GM18907 (cell line): ENCODE results near the gene MICU1.
"Not testable (repeated sequence)": the region's sequence is repeated elsewhere in the genome, so short reads cannot be mapped to it uniquely, and the experiment has no call there.

ENCODE experiments used
- ATAC-seq: cut with Tn5 transposase; IDR thresholded peaks from one replicate; pipeline ENCODE4 v1.9.1; 2021; ENCODE audit warnings: mild to moderate bottlenecking, moderate library complexity; ENCODE audit not compliant: unreplicated experiment

Gene MICU1

DNA sequence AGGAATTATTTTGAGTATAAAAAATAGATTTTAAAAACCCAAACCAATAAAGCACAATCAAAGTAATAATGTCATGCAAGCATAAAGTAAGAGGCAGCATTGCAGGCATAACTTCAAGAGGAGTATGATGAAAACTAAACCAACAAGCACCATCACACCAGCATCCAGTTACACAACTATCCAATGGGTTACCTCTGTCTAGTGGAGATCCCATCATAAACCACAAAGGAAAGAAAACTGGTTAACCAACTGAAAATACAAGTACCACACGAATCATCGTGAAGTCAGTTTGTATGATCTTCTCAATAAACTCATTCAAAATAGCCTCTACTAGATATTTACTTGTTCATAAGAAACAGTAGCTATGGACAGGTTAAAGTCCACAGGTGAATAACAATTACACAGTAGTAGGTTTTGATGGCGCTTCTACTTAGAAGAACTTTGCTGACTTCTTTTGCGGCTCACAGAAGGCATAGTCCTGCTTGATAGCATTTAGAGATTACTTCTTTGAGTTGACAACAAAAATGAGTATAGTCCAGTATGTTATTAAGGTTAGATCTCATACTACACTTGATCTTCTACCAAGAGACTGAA is 116.6 kb downstream of the MICU1 start:
- no peak for ATAC-seq

DNA sequence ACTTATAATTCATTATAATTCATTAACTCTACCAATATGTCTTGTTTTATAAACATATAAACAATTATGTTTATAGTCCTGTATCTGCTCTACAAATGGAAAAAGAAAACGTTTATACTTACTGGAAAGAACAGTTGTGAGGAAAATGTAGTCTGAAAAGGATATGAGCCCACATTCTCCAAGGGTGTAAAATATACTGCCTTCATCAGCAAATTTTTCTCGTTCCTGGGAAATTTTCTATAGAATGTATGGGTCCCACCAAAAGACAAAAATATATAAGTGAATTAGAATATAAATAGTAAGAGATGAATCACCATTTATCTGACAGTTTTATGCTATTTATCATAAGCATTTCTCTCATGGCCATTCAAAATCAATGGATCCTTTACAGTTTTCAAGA is 117.8 kb downstream of the MICU1 start:
- no peak for ATAC-seq

DNA sequence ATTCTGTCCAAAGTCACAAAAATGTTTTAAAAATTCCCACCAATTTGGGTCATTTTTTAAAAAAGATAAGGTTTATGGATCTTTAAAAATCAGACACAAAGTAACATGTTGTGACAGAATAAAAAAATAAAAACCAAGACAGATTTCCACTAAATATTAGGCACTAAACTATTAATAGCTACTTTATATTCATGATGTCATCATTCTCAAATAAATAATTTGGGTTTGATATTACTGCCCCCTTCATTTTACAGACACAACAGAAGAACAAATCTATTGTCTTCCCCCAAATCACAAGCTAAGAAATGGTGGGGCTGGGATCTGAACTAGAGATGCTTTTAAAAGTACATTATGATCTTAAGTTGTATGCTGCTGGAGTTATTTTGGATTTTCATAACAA is 119.4 kb downstream of the MICU1 start:
- ATAC-seq: no peak

DNA sequence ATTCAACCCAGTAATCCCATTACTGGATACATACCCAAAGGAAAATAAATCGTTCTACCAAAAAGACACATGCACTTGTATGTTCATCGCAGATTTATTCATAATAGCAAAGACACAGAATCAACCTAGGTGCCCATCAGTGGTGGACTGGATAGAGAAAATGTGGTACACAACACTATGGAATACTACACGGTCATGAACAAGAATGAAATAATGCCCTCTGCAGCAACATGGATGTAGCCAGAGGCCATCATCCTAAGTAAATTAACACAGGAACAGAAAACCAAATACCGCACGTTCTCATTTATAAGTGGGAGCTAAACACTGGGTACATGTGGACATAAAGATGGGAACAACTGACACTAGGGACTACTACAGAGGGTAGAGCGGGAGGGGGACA is 120.4 kb downstream of the MICU1 start:
- no peak for ATAC-seq

DNA sequence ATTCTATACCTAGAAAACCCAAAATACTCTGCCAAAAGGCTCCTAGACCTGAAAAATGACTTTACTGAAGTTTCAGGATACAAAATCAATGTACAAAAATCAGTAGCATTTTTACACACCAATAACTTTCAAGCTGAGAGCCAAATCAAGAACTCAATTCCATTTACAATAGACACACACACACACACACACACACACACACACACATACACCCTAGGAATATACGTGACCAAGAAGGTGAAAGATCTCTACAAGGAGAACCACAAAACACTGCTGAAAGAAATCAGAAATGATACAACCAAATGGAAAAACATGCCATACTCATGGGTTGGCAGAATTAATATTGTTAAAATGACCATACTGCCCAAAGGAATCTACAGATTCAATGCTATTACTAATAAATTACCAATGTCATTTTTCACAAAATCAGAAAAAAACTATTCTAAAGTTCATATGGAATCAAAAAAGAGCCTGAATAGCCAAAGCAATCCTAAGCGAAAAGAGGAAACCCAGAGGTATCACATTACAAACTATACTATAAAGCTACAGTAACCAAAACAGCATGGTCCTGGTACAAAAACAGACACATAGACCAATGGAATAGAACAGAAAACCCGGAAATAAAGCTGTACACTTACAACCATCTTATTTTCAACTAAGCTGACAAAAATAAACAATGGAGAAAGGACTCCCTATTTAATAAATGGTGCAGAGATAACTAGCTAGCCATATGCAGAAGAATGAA is 122.0 kb downstream of the MICU1 start:
- ATAC-seq: no peak

DNA sequence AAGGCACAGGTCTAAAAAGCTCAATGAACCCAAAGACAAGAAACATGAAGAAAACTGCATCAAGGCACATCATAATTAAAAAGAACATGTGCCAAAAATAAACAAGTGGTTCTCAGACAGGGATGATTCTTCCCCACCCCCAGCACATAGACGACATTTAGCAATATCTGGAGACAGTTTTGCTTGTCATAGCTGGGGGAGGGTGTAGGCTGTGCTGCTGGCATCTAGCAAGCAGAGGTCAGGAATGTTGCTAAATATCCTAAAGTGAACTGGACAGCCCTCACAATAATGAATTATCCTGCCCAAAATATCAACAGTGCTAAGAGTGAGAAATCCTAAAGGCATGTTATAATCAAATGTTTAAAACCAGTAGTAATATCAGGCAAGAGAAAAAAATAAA is 122.6 kb downstream of the MICU1 start:
- no peak for ATAC-seq

DNA sequence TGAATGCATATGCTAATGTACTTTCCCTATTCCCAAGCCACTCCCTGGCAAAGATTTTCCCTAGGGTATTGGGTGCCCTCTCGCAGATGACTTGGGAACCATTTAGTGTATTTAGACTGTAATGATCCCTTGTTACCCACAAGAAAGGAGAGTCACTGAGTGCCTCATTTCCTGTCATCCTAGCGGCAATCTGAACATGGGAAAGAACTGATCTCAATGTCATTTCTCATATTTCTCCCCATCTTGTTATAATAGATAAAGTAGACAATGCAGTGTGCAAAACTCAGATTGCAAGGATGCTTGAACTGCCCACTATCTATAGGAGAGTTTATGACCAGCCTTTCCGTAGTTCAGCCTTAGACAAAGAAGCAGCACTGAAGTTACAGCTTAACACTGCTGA is 123.3 kb downstream of the MICU1 start:
- no peak for ATAC-seq

DNA sequence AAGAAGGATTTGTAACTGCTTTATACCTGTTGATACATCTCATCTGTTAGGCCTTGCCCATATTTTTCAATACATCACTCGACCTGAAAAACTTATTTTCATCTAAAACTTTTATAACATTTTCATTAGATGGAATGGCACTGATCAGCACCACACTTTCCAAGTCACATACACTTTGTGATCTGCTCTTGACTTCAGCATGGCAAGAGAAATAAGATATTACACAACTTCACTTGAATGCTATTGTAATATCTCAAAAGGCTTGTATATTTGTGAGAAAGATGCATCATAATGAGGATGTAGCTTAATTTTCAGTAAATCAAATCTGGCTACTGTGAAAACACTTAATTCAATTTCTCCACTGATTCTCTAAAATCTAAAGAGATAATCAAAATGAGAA is 126.2 kb downstream of the MICU1 start:
- no peak for ATAC-seq

DNA sequence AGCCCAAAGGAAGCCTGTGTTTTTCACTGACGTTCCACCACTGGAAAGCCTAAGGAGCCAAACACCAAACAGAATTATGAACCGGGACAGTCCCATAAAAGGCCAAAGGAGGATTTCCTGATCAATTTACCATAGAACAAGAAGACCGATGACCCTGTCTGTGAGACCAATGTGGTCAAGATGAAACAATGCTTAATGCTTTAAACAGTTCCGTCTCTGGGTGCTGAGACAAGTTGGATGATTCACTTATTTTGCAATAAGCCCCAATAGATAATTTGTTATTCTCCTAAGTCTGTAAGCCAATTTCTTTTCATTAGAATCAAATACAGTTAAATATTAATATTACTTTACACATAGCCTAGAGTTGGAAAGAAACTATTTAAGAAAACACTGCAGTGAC is 134.9 kb downstream of the MICU1 start:
- no peak for ATAC-seq

DNA sequence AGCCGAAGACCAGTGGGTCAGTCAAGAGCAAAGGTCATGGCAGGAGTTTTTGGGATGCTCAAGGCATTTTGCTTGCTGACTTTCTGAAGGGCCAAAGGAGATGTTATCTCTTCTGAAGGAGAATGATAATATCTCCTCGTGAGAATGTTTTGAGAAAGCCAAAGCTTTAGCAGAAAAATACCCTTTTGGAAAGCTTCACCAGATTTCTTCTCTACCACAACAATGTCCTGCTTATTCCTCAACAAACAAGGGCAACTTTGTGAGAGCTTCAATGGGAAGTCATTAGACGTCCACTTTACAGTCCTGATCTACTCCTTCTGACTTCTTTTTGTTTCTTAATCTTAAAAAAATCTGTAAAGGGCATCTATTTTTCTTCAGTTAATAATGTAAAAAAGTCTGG is 138.4 kb downstream of the MICU1 start:
- ATAC-seq: no peak

DNA sequence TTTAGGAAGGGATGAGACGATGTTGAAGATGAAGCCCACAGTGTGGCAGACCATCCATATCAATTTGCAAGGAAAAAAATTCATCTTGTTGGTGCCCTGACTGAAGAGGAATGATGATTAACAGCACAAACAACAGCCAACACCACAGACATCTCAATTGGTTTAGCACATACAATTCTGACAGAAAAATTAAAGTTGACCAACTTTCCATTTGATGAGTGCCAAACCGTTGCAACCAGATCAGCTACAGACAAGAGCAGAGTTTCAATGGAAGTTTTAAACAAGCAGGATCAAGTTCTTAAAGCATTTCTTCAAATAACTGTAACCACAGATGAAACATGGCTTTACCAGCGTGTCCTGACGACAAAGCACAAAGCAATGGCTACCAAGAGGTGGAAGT is 138.8 kb downstream of the MICU1 start:
- ATAC-seq: no peak

DNA sequence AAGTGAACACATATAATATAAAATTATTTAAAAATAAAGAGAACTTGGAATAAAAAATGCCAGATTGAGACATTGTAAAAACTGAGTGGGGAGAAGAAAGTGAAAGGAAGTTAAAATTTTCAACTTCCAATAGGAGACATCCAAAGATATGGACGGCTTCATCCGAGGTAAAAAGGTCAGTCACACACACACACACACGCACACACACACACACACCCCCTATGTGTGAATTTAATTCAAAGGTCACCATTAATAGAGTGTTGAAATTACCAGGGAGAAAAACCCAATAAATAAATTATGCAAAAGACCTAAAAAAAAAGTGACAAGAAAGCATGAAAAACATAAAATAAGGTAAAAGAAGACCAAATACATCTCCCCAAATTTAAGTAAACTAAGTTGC is 140.2 kb downstream of the MICU1 start:
- no peak for ATAC-seq

DNA sequence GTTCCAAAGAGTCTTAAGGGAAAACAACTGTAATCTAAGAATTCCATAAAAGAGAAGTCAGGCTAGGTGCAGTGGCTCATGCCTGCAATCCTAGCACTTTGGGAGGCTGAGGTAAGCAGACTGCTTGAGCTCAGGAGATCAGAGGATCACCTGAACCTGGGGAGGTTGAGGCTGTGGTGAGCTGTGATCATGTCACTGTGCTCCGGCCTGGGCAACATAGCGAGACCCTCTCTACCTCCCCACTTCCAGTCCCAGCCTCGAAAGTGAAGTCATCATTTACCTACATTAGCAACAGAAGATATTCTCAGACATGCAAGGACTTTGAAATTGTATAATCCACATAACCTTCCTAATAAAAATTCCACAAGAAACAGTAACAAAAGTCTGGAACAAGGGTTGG is 141.4 kb downstream of the MICU1 start:
- ATAC-seq: no peak

DNA sequence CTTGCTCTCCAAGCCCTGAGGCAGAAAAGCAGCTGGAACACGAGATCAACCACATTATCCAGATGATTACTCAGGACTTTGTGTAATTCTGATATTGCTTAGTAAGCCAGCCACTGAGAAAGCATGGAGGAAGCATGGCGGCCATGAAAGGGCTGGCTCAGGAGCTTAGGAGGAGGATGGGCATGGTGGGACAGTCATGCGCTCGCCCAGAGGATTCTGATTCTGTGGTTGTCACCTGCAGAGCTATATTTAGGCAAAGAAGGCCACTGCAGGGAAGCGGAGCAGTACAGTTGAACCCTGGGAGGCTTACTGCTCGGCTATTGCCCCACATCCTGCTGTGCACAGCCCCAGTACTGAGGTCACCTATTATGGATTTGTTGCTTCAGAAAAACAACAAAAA is 142.4 kb downstream of the MICU1 start:
- ATAC-seq: no peak

DNA sequence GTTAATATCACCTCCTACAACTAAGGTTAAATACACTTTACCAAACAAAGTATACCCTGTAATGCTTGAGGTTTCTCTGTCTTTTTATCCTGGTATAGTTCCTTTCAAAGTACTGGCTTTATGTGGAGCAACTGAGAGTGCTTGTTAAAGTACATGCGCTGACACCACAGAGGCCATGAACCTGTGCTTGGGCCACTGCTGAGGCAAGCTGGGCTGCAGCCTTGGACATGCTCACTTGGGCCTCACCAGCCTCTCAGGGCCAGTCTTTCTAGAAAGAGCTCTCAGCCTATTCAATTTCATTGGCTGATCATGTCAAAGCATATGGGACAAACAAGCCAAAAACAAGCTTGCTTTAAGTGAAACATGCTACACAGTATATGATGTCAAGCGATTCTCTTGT is 145.0 kb downstream of the MICU1 start:
- ATAC-seq: no peak

DNA sequence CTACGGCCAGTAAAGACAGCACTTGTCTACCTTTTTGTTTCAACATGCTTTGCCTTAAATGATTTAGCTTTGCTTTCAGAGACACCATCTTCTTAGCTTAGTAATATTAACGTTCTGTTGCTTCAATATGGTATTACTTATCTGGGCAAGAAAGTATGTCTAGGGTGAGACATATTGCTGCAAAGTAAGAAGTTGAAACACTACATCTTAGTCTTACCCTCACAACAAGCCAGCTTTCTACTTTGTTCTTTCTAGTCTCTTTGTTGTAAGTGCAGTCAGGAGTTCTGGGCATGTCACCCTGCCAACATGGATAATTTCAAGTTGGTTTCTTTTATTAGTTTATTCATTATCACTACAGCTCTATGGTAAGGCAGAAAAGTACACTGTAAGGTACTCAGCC is 148.4 kb downstream of the MICU1 start:
- ATAC-seq: no peak

DNA sequence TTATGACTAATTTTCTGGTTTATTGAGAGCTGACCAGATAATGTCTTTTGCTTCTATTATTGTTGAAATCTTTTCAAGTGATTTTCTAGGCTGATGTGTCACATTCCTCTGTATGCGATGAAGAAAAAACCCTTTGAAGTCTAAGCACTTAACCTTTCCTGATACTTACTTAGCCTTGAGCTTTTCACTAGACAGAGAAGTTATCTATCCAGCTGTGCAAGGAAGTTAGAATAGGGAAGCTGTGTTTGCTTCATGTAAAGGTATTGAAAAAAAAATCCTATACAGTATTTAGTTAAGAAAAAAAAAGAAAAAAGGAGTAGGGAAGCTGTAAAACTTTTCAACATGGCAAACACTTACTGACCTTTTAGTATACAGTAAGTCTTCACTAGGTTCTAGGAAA is 153.6 kb downstream of the MICU1 start:
- no peak for ATAC-seq

DNA sequence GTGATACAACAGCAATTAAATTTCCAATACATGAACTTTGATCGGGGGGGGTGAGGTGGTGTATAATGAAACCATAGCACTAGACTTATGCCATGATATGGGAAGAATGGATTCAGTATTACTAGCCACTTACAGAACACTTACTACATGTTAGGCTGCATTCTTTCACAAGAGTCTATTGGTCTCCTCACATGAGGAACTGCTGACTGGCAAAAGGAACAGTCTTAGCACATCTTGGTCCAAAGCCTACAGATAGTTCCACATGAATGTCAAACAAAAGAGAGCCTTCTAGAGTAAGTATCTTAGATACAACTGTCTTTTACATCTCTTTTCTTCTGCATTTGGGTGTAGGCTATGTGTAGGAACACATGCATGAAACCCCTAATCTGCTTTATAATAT is 155.2 kb downstream of the MICU1 start:
- ATAC-seq: no peak

DNA sequence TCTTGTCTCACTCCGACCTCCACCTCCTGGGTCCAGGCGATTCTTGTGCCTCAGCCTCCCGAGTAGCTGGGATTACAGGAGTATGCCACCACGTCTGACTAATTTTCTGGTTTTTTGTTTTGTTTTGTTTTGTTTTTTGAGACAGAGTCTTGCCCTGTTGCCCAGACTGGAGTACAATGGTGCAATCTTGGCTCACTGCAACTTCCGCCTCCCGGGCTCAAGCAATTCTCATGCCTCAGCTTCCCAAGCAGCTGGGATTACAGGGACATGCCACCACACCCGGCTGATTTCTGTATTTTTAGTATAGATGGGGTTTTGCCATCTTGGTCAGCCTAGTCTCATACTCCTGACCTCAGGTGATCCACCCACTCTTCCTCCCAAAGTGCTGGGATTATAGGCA is 158.8 kb downstream of the MICU1 start:
- not testable (repeated sequence) for ATAC-seq

DNA sequence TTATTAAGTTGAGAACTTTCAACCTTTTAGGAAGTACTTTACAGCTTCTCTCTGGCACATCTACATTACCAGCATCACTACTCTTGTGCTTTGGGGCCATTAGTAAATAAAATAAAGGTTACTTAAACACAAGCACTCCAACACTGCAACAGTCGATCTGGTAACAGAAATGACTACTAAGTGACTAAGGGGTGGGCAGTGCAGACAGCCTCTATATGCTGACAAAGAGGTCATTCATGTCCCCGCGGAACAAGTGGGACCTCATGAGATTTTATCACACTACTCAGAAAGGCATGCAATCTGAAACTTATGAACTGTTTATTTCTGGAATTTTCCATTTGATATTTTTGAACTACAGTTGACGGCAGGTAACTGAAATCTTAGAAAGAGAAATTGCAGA is 159.9 kb downstream of the MICU1 start:
- no peak for ATAC-seq

DNA sequence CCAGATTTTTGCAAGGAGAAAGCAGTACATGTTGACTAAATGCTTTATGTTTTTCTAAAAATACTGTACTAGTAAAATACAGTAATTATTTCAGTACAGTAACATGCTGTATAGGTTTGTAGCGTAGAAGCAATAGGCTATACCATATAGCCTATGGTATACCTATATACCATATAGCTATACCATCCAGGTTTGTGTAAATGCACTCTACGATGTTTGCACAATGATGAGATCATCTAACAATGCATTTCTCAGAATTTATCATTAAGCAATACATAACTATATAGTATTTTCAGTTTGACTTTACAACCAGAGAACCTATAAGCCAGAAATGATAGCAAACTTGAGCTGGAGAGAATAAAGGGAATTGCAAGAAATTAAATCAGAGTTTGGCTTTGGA is 161.4 kb downstream of the MICU1 start:
- no peak for ATAC-seq

DNA sequence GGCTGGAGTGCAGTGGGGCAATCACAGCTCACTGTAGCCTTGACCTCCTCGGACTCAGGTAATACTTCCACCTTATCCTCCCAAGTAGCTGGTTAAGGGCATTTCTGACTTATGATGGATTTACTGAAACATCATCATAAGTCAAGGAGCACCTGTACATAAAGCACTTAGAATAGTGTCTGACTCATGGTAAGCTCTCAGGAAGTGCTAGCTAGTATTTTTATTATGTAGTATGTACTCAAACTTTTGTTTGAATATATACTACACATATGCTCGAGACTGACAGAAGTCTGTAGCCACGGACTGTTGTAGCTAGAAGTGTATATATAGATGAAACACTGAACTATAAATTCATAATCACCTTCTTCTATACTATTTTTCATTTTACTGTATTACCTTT is 163.6 kb downstream of the MICU1 start:
- ATAC-seq: no peak

DNA sequence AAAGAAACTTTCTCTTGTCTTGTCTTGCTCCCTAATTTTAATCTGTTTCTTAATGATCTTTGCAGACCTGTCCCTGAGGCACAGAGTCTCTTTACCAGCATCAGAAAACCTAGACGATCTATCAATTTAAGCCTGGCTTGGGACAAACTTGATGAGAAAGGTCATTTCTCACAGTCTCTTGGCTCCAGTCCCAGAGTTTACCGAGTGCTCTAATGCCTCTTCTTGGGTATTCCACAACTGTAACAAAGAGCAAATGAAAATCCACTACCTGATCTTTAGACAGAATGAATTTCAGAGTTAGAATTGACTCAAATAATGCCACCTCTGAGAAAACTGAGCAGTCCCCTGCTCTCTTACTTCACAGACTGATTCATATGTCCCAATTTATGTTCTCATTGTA is 164.8 kb downstream of the MICU1 start:
- no peak for ATAC-seq
